Stomach smooth muscle (tissue), 2 donors: Measurements from ENCODE around the gene SLC2A13.
"Not testable (repeated sequence)": the region's sequence is repeated elsewhere in the genome, so short reads cannot be mapped to it uniquely, and the experiment has no call there.

ENCODE experiments used
- H3K27ac ChIP-seq: one replicate; pipeline ENCODE4 v1.7.0; 2013; ENCODE audit warnings: mild to moderate bottlenecking, low read length, inconsistent platforms
- H3K27me3 ChIP-seq, 2 donors: one replicate each; pipeline ENCODE4 v1.7.0; 2013; ENCODE audit warnings: low read length in 2 of 2; ENCODE audit not compliant: insufficient read depth in 2 of 2, control insufficient read depth in 1 of 2
- H3K36me3 ChIP-seq, 2 donors: one replicate each; pipeline ENCODE4 v1.7.0; 2013; ENCODE audit warnings: low read length in 2 of 2; ENCODE audit not compliant: control insufficient read depth in 2 of 2, insufficient read depth in 2 of 2
- H3K4me1 ChIP-seq: one replicate; pipeline ENCODE4 v1.7.0; 2013; ENCODE audit warnings: low read length; ENCODE audit not compliant: control insufficient read depth, insufficient read depth
- H3K4me3 ChIP-seq, 2 donors: one replicate each; pipeline ENCODE4 v1.7.0; 2013; ENCODE audit warnings: low read length in 2 of 2
- H3K9ac ChIP-seq, 2 donors: one replicate each; pipeline ENCODE4 v1.7.0; 2013; ENCODE audit warnings: low read length in 2 of 2, mild to moderate bottlenecking in 1 of 2
- H3K9me3 ChIP-seq, 2 donors: one replicate each; pipeline ENCODE4 v1.7.0; 2013; ENCODE audit warnings: low read length in 2 of 2; ENCODE audit not compliant: control insufficient read depth in 2 of 2
- donor health status: healthy.
- donor health status: Pancreatic carcinoma.

The SLC2A13 gene

DNA sequence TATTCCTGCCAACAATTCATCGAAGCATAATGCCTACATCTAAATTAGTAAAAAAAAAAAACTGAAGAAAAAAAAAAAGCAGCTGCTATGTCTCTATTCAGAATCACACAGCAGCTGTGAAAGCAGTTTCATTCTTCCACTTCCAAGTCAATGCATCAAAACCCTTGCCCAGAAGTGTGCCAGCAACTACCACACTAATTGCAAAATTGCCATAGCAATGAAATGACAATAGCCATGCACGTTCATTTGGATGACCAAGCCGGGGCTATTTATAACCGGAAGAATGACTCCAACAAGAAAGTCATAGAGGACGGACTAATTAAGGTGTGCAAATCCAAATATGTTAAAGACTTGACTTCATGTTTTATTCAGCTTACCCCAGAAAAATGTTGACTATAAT lies 42.5 kb downstream of the SLC2A13 start:
- Histone ChIP-seq H3K27ac (peak overlapping the region; percentile 25), H3K27me3 (no peaks in the 10 kb centered on the region), H3K9me3 (no peaks in the 10 kb centered on the region), H3K4me3 (peak overlapping the region; percentile 17 to 51), H3K4me1 (peaks cover 6% of the 10 kb centered on the region), H3K36me3 (no peaks in the 10 kb centered on the region), H3K9ac (peak overlapping the region in 1 of 2 donors; percentile 39)

DNA sequence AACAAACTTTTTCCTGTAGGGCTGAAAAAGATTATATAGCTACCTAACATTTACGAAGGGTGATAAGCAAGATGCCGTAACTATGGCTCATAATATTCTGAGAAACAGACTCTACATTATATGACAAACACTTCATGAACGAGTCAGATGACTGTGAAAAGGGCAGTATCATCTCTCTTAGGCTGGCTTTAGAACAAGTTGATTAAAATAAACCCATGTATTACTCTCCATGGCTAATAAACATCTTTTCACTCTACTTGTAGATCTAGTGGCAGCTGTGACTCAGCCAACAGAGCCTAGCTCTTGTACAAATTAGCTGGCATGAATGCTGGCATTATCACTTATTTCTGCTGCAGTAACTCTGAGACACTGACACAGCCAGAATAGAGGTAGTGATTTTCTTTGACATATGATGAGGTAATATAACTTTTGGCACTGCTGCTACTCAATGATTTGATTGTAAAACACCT lies 47.1 kb downstream of the SLC2A13 start:
- Histone ChIP-seq H3K9ac (peak overlapping the region in 1 of 2 donors; percentile 2), H3K4me1 (peaks cover 14% of the 10 kb centered on the region), H3K36me3 (no peaks in the 10 kb centered on the region), H3K27ac (peak overlapping the region; percentile 18), H3K9me3 (no peaks in the 10 kb centered on the region), H3K27me3 (no peaks in the 10 kb centered on the region), H3K4me3 (peak overlapping the region in 1 of 2 donors; percentile 31)

- H3K9ac ChIP-seq = no peak overlapping the region
- no peaks in the 10 kb centered on the region for H3K36me3 ChIP-seq
- H3K27ac ChIP-seq = no peak overlapping the region
- H3K9me3 ChIP-seq = no peaks in the 10 kb centered on the region
- peaks cover 14% of the 10 kb centered on the region for H3K4me1 ChIP-seq
- H3K27me3 ChIP-seq = no peaks in the 10 kb centered on the region
- H3K4me3 ChIP-seq = no peak overlapping the region
Observed at GRCh38 chr12:40056373-40056772, 49.5 kb downstream of the SLC2A13 start.

GRCh38 chr12:40055776-40056175 lies 50.1 kb downstream of the SLC2A13 start:
- peaks cover 14% of the 10 kb centered on the region for H3K4me1 ChIP-seq
- no peak overlapping the region for H3K4me3 ChIP-seq
- H3K36me3 ChIP-seq = no peaks in the 10 kb centered on the region
- no peaks in the 10 kb centered on the region for H3K27me3 ChIP-seq
- no peak overlapping the region for H3K9ac ChIP-seq
- no peaks in the 10 kb centered on the region for H3K9me3 ChIP-seq
- H3K27ac ChIP-seq = no peak overlapping the region

GRCh38 chr12:40055228-40055579 lies 50.7 kb downstream of the SLC2A13 start:
- H3K4me1 ChIP-seq = peaks cover 14% of the 10 kb centered on the region
- H3K36me3 ChIP-seq = no peaks in the 10 kb centered on the region
- H3K27ac ChIP-seq = peak overlapping the region; percentile 56
- H3K4me3 ChIP-seq = peak overlapping the region; percentile 15 to 58
- H3K27me3 ChIP-seq = no peaks in the 10 kb centered on the region
- H3K9me3 ChIP-seq = no peaks in the 10 kb centered on the region
- peak overlapping the region in 1 of 2 donors; percentile 16 for H3K9ac ChIP-seq

DNA sequence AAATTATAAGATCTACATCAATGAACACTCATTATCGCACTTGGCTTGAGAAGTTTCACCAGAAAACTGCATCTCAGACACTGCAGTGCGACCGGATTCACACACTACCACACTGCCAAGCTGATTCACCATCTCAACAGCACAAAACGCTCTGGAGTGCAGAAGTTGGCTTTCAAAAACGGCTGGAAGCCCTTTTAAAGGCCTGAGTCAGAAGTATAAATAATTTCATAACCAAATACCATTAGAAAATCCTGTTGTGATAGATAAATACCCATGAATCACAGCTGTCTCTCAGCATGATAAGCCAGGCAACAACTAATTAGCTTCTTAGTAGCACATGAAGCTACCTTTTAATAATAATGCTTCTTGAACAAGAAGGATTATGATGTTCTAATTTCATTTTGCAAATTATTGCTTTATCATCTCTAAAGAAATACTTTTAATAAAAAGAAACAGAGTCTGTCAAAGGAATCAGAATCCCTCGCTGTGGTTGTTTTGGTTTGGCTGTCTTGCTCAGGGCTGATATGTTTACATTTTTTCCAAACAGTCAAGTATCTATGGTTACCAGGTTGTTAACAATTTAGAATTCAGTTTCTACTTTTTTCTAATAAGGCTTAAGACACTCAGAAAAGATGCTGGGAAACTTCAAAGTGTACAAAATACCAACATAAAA lies 51.2 kb downstream of the SLC2A13 start:
- Histone ChIP-seq H3K4me1 (peaks cover 14% of the 10 kb centered on the region), H3K27ac (peak overlapping the region; percentile 56), H3K9me3 (no peaks in the 10 kb centered on the region), H3K9ac (peak overlapping the region; percentile 16 to 30), H3K36me3 (no peaks in the 10 kb centered on the region), H3K27me3 (no peaks in the 10 kb centered on the region), H3K4me3 (peak overlapping the region; percentile 27 to 58)

DNA sequence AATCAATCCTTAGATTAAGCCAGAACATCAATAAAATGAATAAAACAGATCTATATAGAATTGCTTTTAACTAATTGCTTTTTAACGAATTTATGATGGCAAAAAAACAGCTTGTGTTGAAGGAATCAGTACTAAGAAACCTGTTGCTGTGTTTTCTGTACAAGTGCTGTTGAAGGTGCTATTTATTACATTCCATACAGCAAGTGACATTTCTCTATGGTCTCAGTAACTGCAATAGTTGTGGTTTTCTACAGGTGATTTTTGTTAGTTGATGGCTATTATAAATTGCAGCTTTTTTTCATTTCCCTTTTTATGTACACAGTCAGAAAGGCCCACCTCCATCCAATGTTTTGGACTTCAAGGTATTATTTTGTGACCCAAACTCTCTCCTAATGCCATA lies 56.6 kb downstream of the SLC2A13 start:
- no peak overlapping the region for H3K9ac ChIP-seq
- H3K4me1 ChIP-seq = peaks cover 3% of the 10 kb centered on the region
- H3K9me3 ChIP-seq = no peaks in the 10 kb centered on the region
- no peaks in the 10 kb centered on the region for H3K36me3 ChIP-seq
- H3K27me3 ChIP-seq = no peaks in the 10 kb centered on the region
- H3K27ac ChIP-seq = no peak overlapping the region
- H3K4me3 ChIP-seq = no peak overlapping the region

DNA sequence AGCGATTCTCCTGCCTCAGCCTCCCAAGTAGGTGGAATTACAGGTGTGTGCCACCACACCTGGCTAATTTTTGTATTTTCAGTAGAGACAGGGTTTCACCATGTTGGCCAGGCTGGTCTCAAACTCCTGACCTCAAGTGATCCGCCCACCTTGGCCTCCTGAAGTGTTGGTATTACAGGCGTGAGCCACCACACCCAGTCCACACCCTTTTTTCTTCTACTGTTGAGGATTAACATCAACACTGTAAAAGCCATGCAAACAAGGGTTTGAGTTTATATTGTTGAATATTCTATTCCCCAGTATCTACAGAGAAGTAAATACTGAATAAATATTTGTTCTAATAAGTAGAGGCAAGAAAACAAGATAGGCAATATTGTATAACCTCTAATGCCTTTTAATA lies 58.9 kb downstream of the SLC2A13 start:
- not testable (repeated sequence) for H3K4me3 ChIP-seq, H3K27ac ChIP-seq, H3K36me3 ChIP-seq, H3K27me3 ChIP-seq, H3K9ac ChIP-seq, H3K9me3 ChIP-seq, H3K4me1 ChIP-seq

- H3K27ac ChIP-seq = no peak overlapping the region
- H3K27me3 ChIP-seq = no peaks in the 10 kb centered on the region
- H3K36me3 ChIP-seq = no peaks in the 10 kb centered on the region
- no peak overlapping the region for H3K9ac ChIP-seq
- no peak overlapping the region for H3K4me3 ChIP-seq
- H3K9me3 ChIP-seq = no peaks in the 10 kb centered on the region
- no peaks in the 10 kb centered on the region for H3K4me1 ChIP-seq
Observed at GRCh38 chr12:40045656-40046055, 60.2 kb downstream of the SLC2A13 start.

- H3K9me3 ChIP-seq = no peaks in the 10 kb centered on the region
- no peak overlapping the region for H3K4me3 ChIP-seq
- H3K27ac ChIP-seq = no peak overlapping the region
- no peak overlapping the region for H3K9ac ChIP-seq
- H3K27me3 ChIP-seq = no peaks in the 10 kb centered on the region
- no peaks in the 10 kb centered on the region for H3K4me1 ChIP-seq
- no peaks in the 10 kb centered on the region for H3K36me3 ChIP-seq
Observed at GRCh38 chr12:40044396-40044795, 61.5 kb downstream of the SLC2A13 start.

DNA sequence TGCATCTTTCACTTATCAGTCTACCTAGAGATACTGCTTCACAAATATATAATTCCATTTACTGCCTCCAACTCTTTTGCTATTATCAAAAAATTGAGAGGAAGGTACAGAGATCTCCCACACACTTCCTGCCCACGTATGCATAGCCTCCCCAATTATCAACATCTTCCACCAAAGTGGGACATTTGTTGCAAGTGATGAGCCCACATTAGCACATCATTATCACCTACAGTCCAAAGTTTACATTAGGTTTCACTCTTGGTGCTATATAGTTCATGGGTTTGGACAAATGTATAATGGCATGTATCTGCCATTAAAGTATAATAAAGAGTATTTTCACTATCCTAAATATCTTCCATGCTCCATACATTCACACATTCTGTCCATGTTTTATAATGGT lies 66.3 kb downstream of the SLC2A13 start:
- no peaks in the 10 kb centered on the region for H3K4me1 ChIP-seq
- H3K4me3 ChIP-seq = no peak overlapping the region
- no peaks in the 10 kb centered on the region for H3K9me3 ChIP-seq
- no peaks in the 10 kb centered on the region for H3K36me3 ChIP-seq
- H3K27me3 ChIP-seq = no peaks in the 10 kb centered on the region
- no peak overlapping the region for H3K27ac ChIP-seq
- H3K9ac ChIP-seq = no peak overlapping the region
